ENCODE data around the gene ITGA11. TPM values are rescaled to one million over a fixed set of nuclear protein-coding genes. Genes with fewer than 3 reads are reported as not detected.

Gene ITGA11
- total and polyA plus RNA-seq, 3 experiments from 2014 or later, result not detected

DNA sequence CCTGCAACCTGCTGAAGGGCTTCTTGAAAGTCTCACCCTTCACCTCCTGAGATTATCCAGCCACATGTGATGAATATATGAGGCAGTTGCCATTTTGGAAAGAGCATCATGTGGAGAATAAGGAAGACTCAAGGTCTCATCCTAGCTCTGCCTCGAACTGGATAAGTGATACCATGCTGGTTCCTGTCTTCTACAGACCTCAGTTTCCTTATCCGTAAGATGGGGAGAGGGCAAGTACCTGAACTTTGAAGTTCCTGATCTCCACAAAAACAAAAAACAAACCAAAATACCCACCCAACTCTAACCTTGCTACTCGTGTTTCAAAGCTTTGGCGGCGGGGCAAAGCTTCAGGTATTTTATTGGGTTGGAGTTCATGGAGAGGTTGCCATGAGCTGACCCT is 31.5 kb upstream of the ITGA11 start:
- Mint-ChIP-seq H3K4me3 (no peak overlapping the region), H3K36me3 (no peaks in the 10 kb centered on the region), H3K9me3 (peaks cover 0 to 4% (median 0%) of the 10 kb centered on the region in 5 donors), H3K27ac (no peak overlapping the region), H3K4me1 (no peaks in the 10 kb centered on the region), H3K27me3 (peaks cover 3 to 16% of the 10 kb centered on the region in 2 donors)
- Histone ChIP-seq H3K4me3 (ENCODE audit: low read length) (no peak overlapping the region), H3K27me3 (ENCODE audit: insufficient read depth, low read length, poor library complexity, severe bottlenecking) (no peaks in the 10 kb centered on the region), H3K9me3 (ENCODE audit: low read length) (no peaks in the 10 kb centered on the region), H3K4me1 (ENCODE audit: insufficient read depth, low read length) (no peaks in the 10 kb centered on the region), H3K27ac (ENCODE audit: low read depth, low read length) (no peak overlapping the region), H3K36me3 (ENCODE audit: insufficient read depth, low read length) (no peaks in the 10 kb centered on the region)
- DNase-seq, result no peak
- CTCF ChIA-PET, result no interaction called here
- POLR2A ChIA-PET, result no interaction called here

DNA sequence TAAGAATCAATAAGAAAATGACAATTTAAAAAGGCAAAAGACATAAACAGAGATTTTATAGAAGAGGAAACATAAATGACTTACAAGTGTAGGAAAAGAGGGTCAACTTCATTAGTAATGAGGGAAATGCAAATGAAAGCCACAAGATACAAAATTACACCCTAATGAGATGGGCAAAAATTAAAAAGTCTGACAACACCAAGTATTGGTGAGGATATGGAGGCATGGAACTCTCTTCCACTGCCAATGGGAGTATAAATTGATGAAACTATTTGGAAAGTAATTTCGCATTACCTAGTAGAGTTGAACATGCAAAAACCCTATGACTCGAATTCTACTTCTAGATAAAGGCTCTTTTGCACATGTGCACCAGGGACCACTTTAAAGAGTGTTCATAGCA is 28.2 kb upstream of the ITGA11 start:
- H3K36me3 Mint-ChIP-seq, result no peaks in the 10 kb centered on the region
- H3K27me3 Mint-ChIP-seq, result peaks cover 0 to 13% of the 10 kb centered on the region in 2 donors
- Histone ChIP-seq H3K4me1 (ENCODE audit: insufficient read depth, low read length) (no peaks in the 10 kb centered on the region), H3K4me3 (ENCODE audit: low read length) (no peak overlapping the region), H3K27ac (ENCODE audit: low read depth, low read length) (no peak overlapping the region), H3K36me3 (ENCODE audit: insufficient read depth, low read length) (no peaks in the 10 kb centered on the region), H3K9me3 (ENCODE audit: low read length) (no peaks in the 10 kb centered on the region), H3K27me3 (ENCODE audit: insufficient read depth, low read length, poor library complexity, severe bottlenecking) (no peaks in the 10 kb centered on the region)
- CTCF ChIA-PET, result no interaction called here
- no peak for DNase-seq
- H3K4me1 Mint-ChIP-seq, result no peaks in the 10 kb centered on the region
- POLR2A ChIA-PET, result no interaction called here
- H3K4me3 Mint-ChIP-seq, result no peak overlapping the region
- H3K27ac Mint-ChIP-seq, result no peak overlapping the region
- H3K9me3 Mint-ChIP-seq, result peaks cover 0 to 4% (median 0%) of the 10 kb centered on the region in 5 donors

DNA sequence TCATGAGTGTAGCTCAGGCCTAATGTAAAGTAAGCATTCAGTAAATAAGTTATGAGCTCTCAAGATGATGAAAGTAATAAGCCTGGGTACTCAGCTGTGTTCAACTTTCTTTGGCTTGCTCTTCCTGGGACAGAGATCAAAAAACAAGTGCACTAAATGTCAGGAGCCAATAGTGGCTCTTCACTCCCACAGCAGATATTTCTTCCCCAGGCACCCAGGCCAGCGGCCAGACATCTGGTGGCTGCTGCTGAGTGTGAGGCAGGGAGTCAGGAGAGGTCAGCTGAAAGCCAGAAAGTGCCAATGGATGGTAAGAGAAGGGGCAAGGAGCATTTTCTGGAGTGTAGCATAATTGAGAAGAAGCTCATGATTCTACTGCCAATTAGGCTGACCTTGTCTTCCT is 18.2 kb upstream of the ITGA11 start:
- H3K36me3 ChIP-seq (ENCODE audit: insufficient read depth, low read length), result no peaks in the 10 kb centered on the region
- H3K9me3 ChIP-seq (ENCODE audit: low read length), result no peaks in the 10 kb centered on the region
- Mint-ChIP-seq H3K4me1 (no peaks in the 10 kb centered on the region), H3K4me3 (no peak overlapping the region), H3K27ac (no peak overlapping the region), H3K27me3 (peaks cover 21 to 86% of the 10 kb centered on the region in 2 donors), H3K9me3 (peaks cover 0 to 2% (median 2%) of the 10 kb centered on the region in 5 donors), H3K36me3 (no peaks in the 10 kb centered on the region)
- DNase-seq, result no peak
- peaks cover 11% of the 10 kb centered on the region for H3K27me3 ChIP-seq (ENCODE audit: insufficient read depth, low read length, poor library complexity, severe bottlenecking)
- H3K4me1 ChIP-seq (ENCODE audit: insufficient read depth, low read length), result no peaks in the 10 kb centered on the region
- POLR2A ChIA-PET, result no interaction called here
- H3K27ac ChIP-seq (ENCODE audit: low read depth, low read length), result no peak overlapping the region
- CTCF ChIA-PET, result no interaction called here
- no peak overlapping the region for H3K4me3 ChIP-seq (ENCODE audit: low read length)

DNA sequence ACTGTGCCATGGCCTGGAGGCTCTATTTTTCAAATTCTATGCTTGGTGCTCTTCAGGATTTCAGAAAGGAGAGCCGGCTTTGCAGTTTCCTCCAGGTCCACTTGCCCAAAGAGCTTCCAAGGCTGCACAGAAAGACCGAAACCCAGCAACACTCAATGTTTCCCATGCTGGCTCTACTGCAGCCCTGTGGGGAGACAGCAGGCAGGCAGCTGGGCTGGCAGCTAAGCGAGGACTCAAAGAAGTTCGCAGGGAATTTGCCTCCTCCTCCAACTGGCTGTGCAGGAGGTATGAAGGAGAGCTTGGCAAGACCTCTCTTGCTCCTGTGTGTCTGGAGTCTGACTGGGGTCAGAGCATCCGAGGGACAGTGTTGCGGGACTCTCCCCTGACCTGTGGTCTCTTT is 17.4 kb upstream of the ITGA11 start:
- Histone ChIP-seq H3K27me3 (ENCODE audit: insufficient read depth, low read length, poor library complexity, severe bottlenecking) (peaks cover 11% of the 10 kb centered on the region), H3K36me3 (ENCODE audit: insufficient read depth, low read length) (no peaks in the 10 kb centered on the region), H3K4me3 (ENCODE audit: low read length) (no peak overlapping the region), H3K27ac (ENCODE audit: low read depth, low read length) (no peak overlapping the region), H3K9me3 (ENCODE audit: low read length) (no peaks in the 10 kb centered on the region), H3K4me1 (ENCODE audit: insufficient read depth, low read length) (no peaks in the 10 kb centered on the region)
- no peak for DNase-seq
- POLR2A ChIA-PET, result no interaction called here
- no peak overlapping the region for H3K4me3 Mint-ChIP-seq
- no peaks in the 10 kb centered on the region for H3K36me3 Mint-ChIP-seq
- CTCF ChIA-PET, result no interaction called here
- peaks cover 18 to 83% of the 10 kb centered on the region in 2 donors for H3K27me3 Mint-ChIP-seq
- H3K4me1 Mint-ChIP-seq, result no peaks in the 10 kb centered on the region
- H3K27ac Mint-ChIP-seq, result no peak overlapping the region
- H3K9me3 Mint-ChIP-seq, result peaks cover 0 to 2% (median 2%) of the 10 kb centered on the region in 5 donors

DNA sequence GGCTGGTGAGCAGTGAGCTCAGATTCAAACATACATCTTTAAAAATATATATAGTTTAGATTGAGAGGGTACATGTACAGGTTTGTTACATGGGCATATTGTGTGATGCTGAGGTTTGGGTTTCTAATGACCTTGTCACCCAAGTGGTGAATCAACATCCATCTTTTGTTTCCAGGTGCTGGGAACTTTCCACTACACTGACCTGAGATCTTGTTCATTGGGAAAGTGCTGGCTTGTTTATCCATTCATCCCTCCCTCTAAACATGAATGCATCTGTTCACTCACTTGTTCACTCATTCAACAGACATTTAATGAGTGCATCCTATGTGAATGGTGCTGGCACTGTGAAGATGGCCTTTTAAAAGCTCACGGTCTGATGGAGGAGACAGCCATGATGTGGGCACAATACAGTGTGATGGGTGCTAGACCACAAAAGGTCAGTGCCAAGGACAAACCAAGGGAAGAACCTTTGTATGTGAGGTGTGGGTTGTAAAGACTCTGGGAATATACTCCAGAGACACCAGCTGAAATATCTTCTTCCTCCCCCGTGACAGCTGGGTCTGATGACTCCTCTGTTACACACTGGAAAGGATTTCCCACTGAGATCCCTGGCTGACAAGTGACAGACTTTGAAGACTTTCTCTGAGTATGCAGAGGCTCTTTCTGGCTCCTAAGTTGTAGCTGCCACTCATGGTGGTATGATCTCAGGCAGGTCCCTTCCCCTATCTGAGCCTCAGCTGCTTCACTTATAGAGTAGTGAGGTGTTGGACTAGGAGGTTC is 16.2 kb upstream of the ITGA11 start:
- DNase-seq, result no peak
- Histone ChIP-seq H3K9me3 (ENCODE audit: low read length) (no peaks in the 10 kb centered on the region), H3K4me3 (ENCODE audit: low read length) (no peak overlapping the region), H3K4me1 (ENCODE audit: insufficient read depth, low read length) (no peaks in the 10 kb centered on the region), H3K27me3 (ENCODE audit: insufficient read depth, low read length, poor library complexity, severe bottlenecking) (peaks cover 11% of the 10 kb centered on the region), H3K27ac (ENCODE audit: low read depth, low read length) (no peak overlapping the region), H3K36me3 (ENCODE audit: insufficient read depth, low read length) (no peaks in the 10 kb centered on the region)
- Mint-ChIP-seq H3K9me3 (peaks cover 0 to 2% (median 2%) of the 10 kb centered on the region in 5 donors), H3K4me1 (no peaks in the 10 kb centered on the region), H3K27me3 (peaks cover 18 to 72% of the 10 kb centered on the region in 2 donors), H3K27ac (no peak overlapping the region), H3K36me3 (no peaks in the 10 kb centered on the region), H3K4me3 (peak overlapping the region in 1 of 7 donors; percentile 37)
- ChIA-PET POLR2A (no interaction called here), CTCF (no interaction called here)

DNA sequence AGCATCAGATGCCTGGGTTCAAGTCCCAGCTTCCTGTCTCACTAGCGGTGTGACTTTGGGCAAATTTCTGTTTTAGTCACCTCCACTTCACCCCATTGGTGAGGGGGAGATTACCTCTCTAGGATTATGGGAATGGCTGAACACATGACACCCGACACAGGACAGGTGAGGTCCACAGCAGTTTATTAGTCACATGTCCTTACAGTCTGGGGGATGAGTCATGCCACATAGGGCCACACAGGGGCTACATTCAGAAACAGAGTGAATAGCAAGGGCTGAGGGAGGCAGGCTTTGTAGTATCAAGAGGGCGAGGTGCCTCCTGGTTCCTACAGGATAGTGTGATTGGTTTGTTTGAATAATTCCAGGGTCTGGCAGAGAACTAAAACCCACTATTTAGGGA is 15.2 kb upstream of the ITGA11 start:
- Histone ChIP-seq H3K27me3 (ENCODE audit: insufficient read depth, low read length, poor library complexity, severe bottlenecking) (peaks cover 11% of the 10 kb centered on the region), H3K9me3 (ENCODE audit: low read length) (no peaks in the 10 kb centered on the region), H3K36me3 (ENCODE audit: insufficient read depth, low read length) (no peaks in the 10 kb centered on the region), H3K4me1 (ENCODE audit: insufficient read depth, low read length) (no peaks in the 10 kb centered on the region), H3K4me3 (ENCODE audit: low read length) (no peak overlapping the region), H3K27ac (ENCODE audit: low read depth, low read length) (no peak overlapping the region)
- POLR2A ChIA-PET, result no interaction called here
- Mint-ChIP-seq H3K4me1 (no peaks in the 10 kb centered on the region), H3K27me3 (peaks cover 18 to 64% of the 10 kb centered on the region in 2 donors), H3K4me3 (no peak overlapping the region), H3K27ac (no peak overlapping the region), H3K9me3 (peaks cover 0 to 2% (median 0%) of the 10 kb centered on the region in 5 donors), H3K36me3 (no peaks in the 10 kb centered on the region)
- no peak for DNase-seq
- CTCF ChIA-PET, result no interaction called here

DNA sequence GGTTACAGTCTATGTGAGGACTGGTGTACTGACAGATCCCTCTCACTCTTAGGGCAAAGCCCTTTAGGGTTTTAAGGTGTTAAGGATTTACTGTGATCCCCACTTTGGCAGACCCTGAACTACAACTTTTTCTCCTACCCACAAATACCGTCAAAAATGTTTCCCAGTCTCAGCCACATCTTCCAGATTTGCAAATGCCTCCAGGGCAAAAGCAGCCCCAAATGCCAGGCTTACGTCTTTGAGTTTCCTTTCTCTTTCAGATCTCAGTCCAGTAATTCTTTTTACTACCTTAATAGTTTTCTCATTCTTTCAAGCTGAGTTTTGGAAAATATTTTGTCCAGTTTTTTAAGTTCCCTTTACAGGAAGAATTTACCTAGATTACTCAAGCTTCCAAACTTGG is 13.4 kb upstream of the ITGA11 start:
- Mint-ChIP-seq H3K4me3 (no peak overlapping the region), H3K36me3 (no peaks in the 10 kb centered on the region), H3K9me3 (peaks cover 0 to 2% (median 0%) of the 10 kb centered on the region in 5 donors), H3K27me3 (peaks cover 21 to 59% of the 10 kb centered on the region in 2 donors), H3K4me1 (no peaks in the 10 kb centered on the region), H3K27ac (no peak overlapping the region)
- Histone ChIP-seq H3K36me3 (ENCODE audit: insufficient read depth, low read length) (no peaks in the 10 kb centered on the region), H3K4me3 (ENCODE audit: low read length) (no peak overlapping the region), H3K4me1 (ENCODE audit: insufficient read depth, low read length) (no peaks in the 10 kb centered on the region), H3K27ac (ENCODE audit: low read depth, low read length) (no peak overlapping the region), H3K27me3 (ENCODE audit: insufficient read depth, low read length, poor library complexity, severe bottlenecking) (peaks cover 18% of the 10 kb centered on the region), H3K9me3 (ENCODE audit: low read length) (no peaks in the 10 kb centered on the region)
- ChIA-PET POLR2A (no interaction called here), CTCF (no interaction called here)
- no peak for DNase-seq

DNA sequence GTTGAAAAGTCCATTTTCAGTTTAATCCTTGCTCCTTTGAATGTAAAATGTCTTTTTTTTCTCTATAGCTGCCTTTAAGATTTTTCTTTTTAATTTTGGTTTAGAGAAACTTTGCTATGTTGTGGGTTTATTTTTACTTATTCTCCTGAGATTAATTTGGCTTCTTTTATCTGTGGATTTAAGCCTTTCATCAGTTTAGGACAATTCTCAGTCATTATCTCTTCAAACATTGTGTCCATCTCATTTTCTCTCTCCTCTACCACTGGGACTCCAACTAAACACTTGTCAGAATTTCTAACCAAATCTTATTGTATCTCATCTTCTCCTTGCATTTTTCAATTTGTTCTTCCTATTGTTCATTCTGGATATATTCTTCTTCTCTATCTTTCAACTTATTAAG is 12.4 kb upstream of the ITGA11 start:
- ChIA-PET POLR2A (no interaction called here), CTCF (no interaction called here)
- peaks cover 12% of the 10 kb centered on the region for H3K27me3 ChIP-seq (ENCODE audit: insufficient read depth, low read length, poor library complexity, severe bottlenecking)
- Mint-ChIP-seq H3K4me3 (no peak overlapping the region), H3K9me3 (peaks cover 0 to 2% (median 0%) of the 10 kb centered on the region in 5 donors), H3K27me3 (peaks cover 21 to 57% of the 10 kb centered on the region in 2 donors), H3K36me3 (no peaks in the 10 kb centered on the region), H3K4me1 (no peaks in the 10 kb centered on the region), H3K27ac (no peak overlapping the region)
- no peaks in the 10 kb centered on the region for H3K4me1 ChIP-seq (ENCODE audit: insufficient read depth, low read length)
- DNase-seq, result no peak
- no peaks in the 10 kb centered on the region for H3K9me3 ChIP-seq (ENCODE audit: low read length)
- no peak overlapping the region for H3K4me3 ChIP-seq (ENCODE audit: low read length)
- no peaks in the 10 kb centered on the region for H3K36me3 ChIP-seq (ENCODE audit: insufficient read depth, low read length)
- H3K27ac ChIP-seq (ENCODE audit: low read depth, low read length), result no peak overlapping the region
